K562 (cell line): Measurements from ENCODE around the gene HSPB1. TPM values are rescaled to one million over a fixed set of nuclear protein-coding genes. Genes with fewer than 3 reads are reported as not detected.

Experiments
- EGR1 ChIP-seq: fragments of 450-650 bp; conservative IDR thresholded peaks from 2 replicates; pipeline ENCODE4 v1.6.1; 2017; ENCODE audit warnings: mild to moderate bottlenecking
- ESRRA ChIP-seq: fragments of 450-650 bp; IDR thresholded peaks from 2 replicates; pipeline ENCODE4 v1.6.1; 2014; ENCODE audit warnings: low read depth, mild to moderate bottlenecking, moderate library complexity, borderline replicate concordance
- HDAC8 ChIP-seq: fragments of 450-650 bp; IDR thresholded peaks from 2 replicates; pipeline ENCODE4 v1.6.1; 2016; ENCODE audit warnings: mild to moderate bottlenecking, missing genetic modification characterization, moderate library complexity, missing compliant biosample characterization
- JUND ChIP-seq, 2 experiments: IDR thresholded peaks; 2 replicates in 1 of 2; 3 replicates in 1 of 2; pipeline ENCODE4 v1.6.1; 2011; ENCODE audit warnings: borderline replicate concordance in 2 of 2, low read depth in 2 of 2, low read length in 2 of 2, improper control_type of control experiment in 1 of 2, missing biosample characterization in 1 of 2, missing genetic modification characterization in 1 of 2, missing genetic modification reagents in 1 of 2
- MAFG ChIP-seq: fragments of 450-650 bp; conservative IDR thresholded peaks from 2 replicates; pipeline ENCODE4 v1.6.1; 2016; ENCODE audit warnings: missing genetic modification characterization, missing compliant biosample characterization
- MED1 ChIP-seq: sonication (generic); formaldehyde crosslinking; IDR thresholded peaks from 2 replicates; pipeline ENCODE4 v1.8.1; 2023; ENCODE audit warnings: missing genetic modification reagents, borderline replicate concordance
- MIER1 ChIP-seq: fragments of 450-650 bp; IDR thresholded peaks from 2 replicates; pipeline ENCODE4 v1.6.1; 2016; ENCODE audit warnings: antibody characterized with exemption, mild to moderate bottlenecking, low read depth
- MXI1 ChIP-seq: IDR thresholded peaks from 2 replicates; pipeline ENCODE4 v1.6.1; 2011; ENCODE audit warnings: low read depth, mild to moderate bottlenecking, improper control_type of control experiment, low read length
- PHF20 ChIP-seq: fragments of 450-650 bp; IDR thresholded peaks from 2 replicates; pipeline ENCODE4 v1.6.1; 2018; ENCODE audit not compliant: partially characterized antibody
- RBM39 ChIP-seq: fragments of 200-400 bp; formaldehyde crosslinking; optimal IDR thresholded peaks from 2 replicates; pipeline ENCODE3; 2018; ENCODE audit warnings: low read depth, low read length
- SMARCB1 ChIP-seq: IDR thresholded peaks from 2 replicates; pipeline ENCODE4 v1.6.1; 2011; ENCODE audit warnings: improper control_type of control experiment, low read depth; ENCODE audit not compliant: insufficient read length
- TAF1 ChIP-seq: IDR thresholded peaks from 2 replicates; pipeline ENCODE4 v1.6.1; 2011; ENCODE audit warnings: mild to moderate bottlenecking, low read length, moderate library complexity; ENCODE audit not compliant: insufficient read depth, control insufficient read depth, severe bottlenecking; ENCODE audit errors: extremely low read depth
- TBL1XR1 ChIP-seq, 2 experiments: IDR thresholded peaks; 2 replicates each; pipeline ENCODE4 v1.6.1; 2012; ENCODE audit warnings: improper control_type of control experiment in 2 of 2, low read length in 2 of 2, mild to moderate bottlenecking in 1 of 2
- TCFL5 ChIP-seq: fragments of 250-450 bp; sonication (Bioruptor Pico); conservative IDR thresholded peaks from 2 replicates; pipeline ENCODE4 v1.6.1; 2021; ENCODE audit warnings: mild to moderate bottlenecking, moderate library complexity, matching md5 sums
- XRCC3 ChIP-seq: fragments of 450-650 bp; IDR thresholded peaks from 2 replicates; pipeline ENCODE4 v1.6.1; 2017; ENCODE audit warnings: mild to moderate bottlenecking, moderate library complexity
- ZFP1 ChIP-seq: fragments of 450-650 bp; formaldehyde crosslinking; IDR thresholded peaks from 2 replicates; pipeline ENCODE4 v1.4.0; 2020; ENCODE audit warnings: mild to moderate bottlenecking, mixed read lengths
- ZNF143 ChIP-seq: sonication (generic); formaldehyde crosslinking; IDR thresholded peaks from 2 replicates; pipeline ENCODE4 v1.9.0; 2022; ENCODE audit warnings: mild to moderate bottlenecking, missing genetic modification reagents
- ZNF232 ChIP-seq: sonication (generic); formaldehyde crosslinking; IDR thresholded peaks from 2 replicates; pipeline ENCODE4 v1.8.0; 2022; ENCODE audit warnings: mild to moderate bottlenecking, missing genetic modification reagents
- ZNF311 ChIP-seq: fragments of 250-450 bp; sonication (Bioruptor Pico); IDR thresholded peaks from 2 replicates; pipeline ENCODE4 v1.4.0; 2020; ENCODE audit warnings: mild to moderate bottlenecking, moderate library complexity
- ZNF668 ChIP-seq: fragments of 250-450 bp; sonication (Bioruptor Pico); IDR thresholded peaks from 2 replicates; pipeline ENCODE4 v1.8.0; 2022; ENCODE audit warnings: mild to moderate bottlenecking, inconsistent platforms
- polyA plus RNA-seq, 8 experiments: library from polyadenylated mRNA; depleted of rRNA in 4 of 8; stranded (reverse) in 5 of 8; unstranded in 3 of 8; fragments of >200 nt; fragmentation: Nextera tagmentation in 2 of 8; fragmentation: Illumina TruSeq in 1 of 8; extraction: Ambion mirVana in 2 of 8; extraction: Trizol in 1 of 8; gene quantifications; 2 replicates each; pipeline versions ENCODE4 v1.2.1 to v1.2.3, GENCODE V29; 2011 to 2014; ENCODE audit warnings: inconsistent platforms in 1 of 8, missing spikeins in 1 of 8
- total RNA-seq, 7 experiments: library from RNA; depleted of rRNA in 6 of 7; stranded (reverse); fragments of >200 nt in 6 of 7; fragmentation: Illumina TruSeq in 2 of 7; extraction: Trizol in 2 of 7; gene quantifications; 2 replicates each; pipeline versions ENCODE4 v1.2.1 to v1.2.3, GENCODE V29; 2011 to 2021; ENCODE audit warnings: low replicate concordance in 1 of 7
- TF ChIP-seq, protein P1 (sequence below): conservative IDR thresholded peaks from 2 replicates; pipeline ENCODE4 v1.6.1; 2011; ENCODE audit warnings: low read depth, mild to moderate bottlenecking, low read length; ENCODE audit not compliant: control insufficient read depth
- TF ChIP-seq, protein P2 (sequence below): fragments of 450-650 bp; IDR thresholded peaks from 2 replicates; pipeline ENCODE4 v1.6.1; 2014; ENCODE audit warnings: low read depth, mild to moderate bottlenecking, moderate library complexity, borderline replicate concordance
- TF ChIP-seq, protein P3 (sequence below): fragments of 250-450 bp; sonication (Bioruptor Pico); IDR thresholded peaks from 2 replicates; pipeline ENCODE4 v1.4.0; 2020

The HSPB1 gene
- total and polyA plus RNA-seq, 9 of the 15 experiments (the other 6 are each of a cell fraction or from before 2014, with no cell fraction given) = 27.1 to 522 (median 138) TPM

DNA sequence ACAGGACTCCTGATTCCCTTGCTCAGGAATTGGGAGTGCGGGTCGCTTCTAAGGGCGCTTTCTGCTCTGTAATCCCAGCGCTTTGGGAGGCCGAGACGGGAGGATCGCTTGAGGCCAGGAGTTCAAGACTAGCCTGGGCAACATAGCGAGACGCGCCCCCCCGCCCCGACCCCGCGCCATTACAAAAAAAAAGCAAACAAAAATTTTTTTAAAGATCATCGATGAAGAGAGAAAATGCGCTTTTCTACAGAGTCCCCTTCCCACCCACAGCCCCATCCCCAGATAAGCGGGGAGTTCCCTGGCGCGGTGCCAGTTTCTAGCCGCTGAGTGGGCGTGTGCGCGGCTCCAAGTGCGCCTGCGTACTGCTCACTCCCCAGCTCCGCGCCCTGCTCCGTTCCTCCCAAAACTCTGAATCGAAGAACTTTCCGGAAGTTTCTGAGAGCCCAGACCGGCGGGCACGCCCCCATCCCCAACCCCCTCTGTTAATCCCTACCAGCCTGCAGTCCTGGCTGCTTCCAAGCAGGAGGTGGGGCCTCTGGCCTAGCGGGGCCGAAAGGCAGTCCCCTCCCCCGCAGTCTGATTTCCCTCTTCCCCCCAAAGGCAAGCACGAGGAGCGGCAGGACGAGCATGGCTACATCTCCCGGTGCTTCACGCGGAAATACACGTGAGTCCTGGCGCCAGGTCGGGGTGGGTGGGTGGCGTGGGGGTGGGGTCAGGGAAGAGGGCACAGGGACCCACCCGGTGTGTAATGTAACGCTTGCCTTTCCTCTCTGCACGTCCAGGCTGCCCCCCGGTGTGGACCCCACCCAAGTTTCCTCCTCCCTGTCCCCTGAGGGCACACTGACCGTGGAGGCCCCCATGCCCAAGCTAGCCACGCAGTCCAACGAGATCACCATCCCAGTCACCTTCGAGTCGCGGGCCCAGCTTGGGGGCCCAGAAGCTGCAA, 1.0 kb downstream of the HSPB1 start (continued):
- TF ChIP-seq TAF1 = peak; percentile 59
- TF ChIP-seq MXI1 = no peak
- no peak for TF ChIP-seq HDAC8
- TF ChIP-seq ZNF232 = peak; percentile 53; the same call in 1 of the 2 replicates
- TF ChIP-seq, protein P1, sequence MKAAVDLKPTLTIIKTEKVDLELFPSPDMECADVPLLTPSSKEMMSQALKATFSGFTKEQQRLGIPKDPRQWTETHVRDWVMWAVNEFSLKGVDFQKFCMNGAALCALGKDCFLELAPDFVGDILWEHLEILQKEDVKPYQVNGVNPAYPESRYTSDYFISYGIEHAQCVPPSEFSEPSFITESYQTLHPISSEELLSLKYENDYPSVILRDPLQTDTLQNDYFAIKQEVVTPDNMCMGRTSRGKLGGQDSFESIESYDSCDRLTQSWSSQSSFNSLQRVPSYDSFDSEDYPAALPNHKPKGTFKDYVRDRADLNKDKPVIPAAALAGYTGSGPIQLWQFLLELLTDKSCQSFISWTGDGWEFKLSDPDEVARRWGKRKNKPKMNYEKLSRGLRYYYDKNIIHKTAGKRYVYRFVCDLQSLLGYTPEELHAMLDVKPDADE = 0 out of 2 replicates have a peak, but pooled peaks have one; percentile 67
- no peak for TF ChIP-seq RBM39
- no peak for TF ChIP-seq MAFG
- TF ChIP-seq ESRRA = no peak; the same call in 1 of the 2 replicates
- TF ChIP-seq JUND (IDR thresholded peaks at IDR 0.05; ENCODE audit: borderline replicate concordance, low read depth, low read length) = peak; percentile 38
- TF ChIP-seq JUND (tag; IDR thresholded peaks at IDR 0.05; ENCODE audit: borderline replicate concordance, low read depth, low read length) = peak; percentile 16; the same call in 1 of the 3 replicates
- no peak; the same call in 1 of the 2 replicates for TF ChIP-seq ZFP1 (CRISPR knock-in tag)
- TF ChIP-seq, protein P2, sequence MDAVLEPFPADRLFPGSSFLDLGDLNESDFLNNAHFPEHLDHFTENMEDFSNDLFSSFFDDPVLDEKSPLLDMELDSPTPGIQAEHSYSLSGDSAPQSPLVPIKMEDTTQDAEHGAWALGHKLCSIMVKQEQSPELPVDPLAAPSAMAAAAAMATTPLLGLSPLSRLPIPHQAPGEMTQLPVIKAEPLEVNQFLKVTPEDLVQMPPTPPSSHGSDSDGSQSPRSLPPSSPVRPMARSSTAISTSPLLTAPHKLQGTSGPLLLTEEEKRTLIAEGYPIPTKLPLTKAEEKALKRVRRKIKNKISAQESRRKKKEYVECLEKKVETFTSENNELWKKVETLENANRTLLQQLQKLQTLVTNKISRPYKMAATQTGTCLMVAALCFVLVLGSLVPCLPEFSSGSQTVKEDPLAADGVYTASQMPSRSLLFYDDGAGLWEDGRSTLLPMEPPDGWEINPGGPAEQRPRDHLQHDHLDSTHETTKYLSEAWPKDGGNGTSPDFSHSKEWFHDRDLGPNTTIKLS = no peak
- peak; percentile 98 for TF ChIP-seq EGR1
- no peak for TF ChIP-seq ZNF143 (CRISPR knock-in tag)
- no peak for TF ChIP-seq MIER1
- no peak for TF ChIP-seq SMARCB1
- no peak for TF ChIP-seq PHF20
- no peak for TF ChIP-seq TCFL5
- peak; percentile 4 to 62; a peak in 2 of 4 replicates for TF ChIP-seq TBL1XR1 (IDR thresholded peaks at IDR 0.05; ENCODE audit: low read length in 2 of 2)
- no peak for TF ChIP-seq ZNF668 (CRISPR knock-in tag)
- TF ChIP-seq, protein P3, sequence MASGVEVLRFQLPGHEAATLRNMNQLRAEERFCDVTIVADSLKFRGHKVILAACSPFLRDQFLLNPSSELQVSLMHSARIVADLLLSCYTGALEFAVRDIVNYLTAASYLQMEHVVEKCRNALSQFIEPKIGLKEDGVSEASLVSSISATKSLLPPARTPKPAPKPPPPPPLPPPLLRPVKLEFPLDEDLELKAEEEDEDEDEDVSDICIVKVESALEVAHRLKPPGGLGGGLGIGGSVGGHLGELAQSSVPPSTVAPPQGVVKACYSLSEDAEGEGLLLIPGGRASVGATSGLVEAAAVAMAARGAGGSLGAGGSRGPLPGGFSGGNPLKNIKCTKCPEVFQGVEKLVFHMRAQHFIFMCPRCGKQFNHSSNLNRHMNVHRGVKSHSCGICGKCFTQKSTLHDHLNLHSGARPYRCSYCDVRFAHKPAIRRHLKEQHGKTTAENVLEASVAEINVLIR (CRISPR knock-in tag) = no peak
- TF ChIP-seq ZNF311 (CRISPR knock-in tag) = no peak
- TF ChIP-seq MED1 (CRISPR knock-in tag) = no peak
- no peak for TF ChIP-seq XRCC3
